NCI-H2227 (cell line): ENCODE measurements around the gene TAS2R7.
"Not testable (repeated sequence)": the region's sequence is repeated elsewhere in the genome, so short reads cannot be mapped to it uniquely, and the experiment has no call there.

Experiments
- DNase-seq: peaks from one replicate; lab custom pipeline; 2025; ENCODE audit not compliant: unreplicated experiment; lab: John Stamatoyannopoulos, UW

Gene TAS2R7

GRCh38 chr12:10802587-10802986 is at the start of gene TAS2R7:
Gene TAS2R7, minus strand, starts transcription at chr12:10802627. Its CDS starts 57 bp downstream, at chr12:10802570.
- DNase-seq = no peak

- DNase-seq = no peak
Observed at GRCh38 chr12:10851243-10851858, 48.9 kb upstream of the TAS2R7 start.

- no peak for DNase-seq
Observed at GRCh38 chr12:10849425-10849878, 47.0 kb upstream of the TAS2R7 start, which contains the start of gene PRR4. Gene PRR4, minus strand, starts transcription at chr12:10849475. Its CDS starts 38 bp downstream, at chr12:10849437.

GRCh38 chr12:10847744-10848143 is 45.3 kb upstream of the TAS2R7 start:
- DNase-seq = no peak

- no peak for DNase-seq
Observed at GRCh38 chr12:10842862-10843261, 40.4 kb upstream of the TAS2R7 start.

GRCh38 chr12:10838461-10838860 is 36.0 kb upstream of the TAS2R7 start:
- no peak for DNase-seq

- no peak for DNase-seq
Observed at GRCh38 chr12:10829994-10830393, 27.6 kb upstream of the TAS2R7 start.

GRCh38 chr12:10826258-10826657 is 23.8 kb upstream of the TAS2R7 start, which contains the start of gene TAS2R10:
Gene TAS2R10, minus strand, starts transcription at chr12:10826358. Its CDS starts 89 bp downstream, at chr12:10826269.
- DNase-seq = no peak

GRCh38 chr12:10824957-10825356 is 22.5 kb upstream of the TAS2R7 start:
- DNase-seq = no peak

- DNase-seq = no peak
Observed at GRCh38 chr12:10811883-10812536, 9.6 kb upstream of the TAS2R7 start.

GRCh38 chr12:10810068-10810467 is 7.6 kb upstream of the TAS2R7 start, which contains the start of gene TAS2R9:
Gene TAS2R9, minus strand, starts transcription at chr12:10810168. Its CDS starts 93 bp downstream, at chr12:10810075.
- DNase-seq = no peak

GRCh38 chr12:10807186-10807585 is 4.8 kb upstream of the TAS2R7 start, which contains the start of gene TAS2R8:
Gene TAS2R8, minus strand, starts transcription at chr12:10807286. Its CDS starts 306 bp downstream, at chr12:10806980.
- no peak for DNase-seq

- no peak for DNase-seq
Observed at GRCh38 chr12:10801741-10802140, 686 bp downstream of the TAS2R7 start.

- DNase-seq = no peak
Observed at GRCh38 chr12:10794222-10794621, 8.2 kb downstream of the TAS2R7 start.

GRCh38 chr12:10791769-10792168 is 10.7 kb downstream of the TAS2R7 start:
- DNase-seq = not testable (repeated sequence)

GRCh38 chr12:10783252-10783651 is 19.2 kb downstream of the TAS2R7 start:
- no peak for DNase-seq

- DNase-seq = no peak
Observed at GRCh38 chr12:10779103-10779502, 23.3 kb downstream of the TAS2R7 start.

GRCh38 chr12:10771132-10771733 is 31.2 kb downstream of the TAS2R7 start:
- no peak for DNase-seq

GRCh38 chr12:10759657-10760056 is 42.8 kb downstream of the TAS2R7 start:
- DNase-seq = no peak

GRCh38 chr12:10756194-10756593 is 46.2 kb downstream of the TAS2R7 start:
- DNase-seq = no peak

- DNase-seq = no peak
Observed at GRCh38 chr12:10753059-10753458, 49.4 kb downstream of the TAS2R7 start.
